Fibroblast of upper back skin (primary cell): ENCODE results near the gene CDC45.

ENCODE experiments used
- DNase-seq: peaks from one replicate; pipeline ENCODE4 v3.0.0-alpha.2; 2013

Gene CDC45

GRCh38 chr22:19471572-19471971 lies 8.1 kb upstream of the CDC45 start:
- no peak for DNase-seq

- DNase-seq, result no peak
Measured at GRCh38 chr22:19472233-19472632, 7.5 kb upstream of the CDC45 start.

- DNase-seq, result no peak
Measured at GRCh38 chr22:19473578-19473977, 6.1 kb upstream of the CDC45 start.

- DNase-seq, result no peak
Measured at GRCh38 chr22:19476023-19476422, 3.7 kb upstream of the CDC45 start.

GRCh38 chr22:19477321-19478044 lies 2.2 kb upstream of the CDC45 start:
- DNase-seq, result peak; percentile 7

GRCh38 chr22:19478045-19478900 lies 1.4 kb upstream of the CDC45 start:
- no peak for DNase-seq

GRCh38 chr22:19478901-19479354 lies 792 bp upstream of the CDC45 start, which contains the start of gene UFD1:
Gene UFD1, minus strand, starts transcription at chr22:19479193. Its CDS starts 108 bp downstream, at chr22:19479085.
- peak; percentile 78 for DNase-seq

- no peak for DNase-seq
Measured at GRCh38 chr22:19480173-19480568, 451 bp downstream of the CDC45 start.

- no peak for DNase-seq
Measured at GRCh38 chr22:19480789-19481188, 1.1 kb downstream of the CDC45 start.

- no peak for DNase-seq
Measured at GRCh38 chr22:19482297-19482696, 2.6 kb downstream of the CDC45 start.

- no peak for DNase-seq
Measured at GRCh38 chr22:19483481-19484244, 3.9 kb downstream of the CDC45 start.

- DNase-seq, result no peak
Measured at GRCh38 chr22:19488285-19488684, 8.6 kb downstream of the CDC45 start.

- no peak for DNase-seq
Measured at GRCh38 chr22:19488884-19489843, 9.4 kb downstream of the CDC45 start.

GRCh38 chr22:19490628-19491230 lies 11.0 kb downstream of the CDC45 start:
- DNase-seq, result no peak

- DNase-seq, result no peak
Measured at GRCh38 chr22:19492504-19493174, 12.9 kb downstream of the CDC45 start.

- no peak for DNase-seq
Measured at GRCh38 chr22:19494001-19494560, 14.4 kb downstream of the CDC45 start.

- no peak for DNase-seq
Measured at GRCh38 chr22:19494676-19495173, 15.0 kb downstream of the CDC45 start.

- peak; percentile 28 for DNase-seq
Measured at GRCh38 chr22:19495562-19496323, 16.0 kb downstream of the CDC45 start.

GRCh38 chr22:19496324-19496630 lies 16.6 kb downstream of the CDC45 start:
- no peak for DNase-seq

- DNase-seq, result peak; percentile 28
Measured at GRCh38 chr22:19497245-19497644, 17.5 kb downstream of the CDC45 start.
